Measurements from ENCODE around the gene CD4.
"Not testable (repeated sequence)": the region's sequence is repeated elsewhere in the genome, so short reads cannot be mapped to it uniquely, and the experiment has no call there.

CD4 gene

DNA sequence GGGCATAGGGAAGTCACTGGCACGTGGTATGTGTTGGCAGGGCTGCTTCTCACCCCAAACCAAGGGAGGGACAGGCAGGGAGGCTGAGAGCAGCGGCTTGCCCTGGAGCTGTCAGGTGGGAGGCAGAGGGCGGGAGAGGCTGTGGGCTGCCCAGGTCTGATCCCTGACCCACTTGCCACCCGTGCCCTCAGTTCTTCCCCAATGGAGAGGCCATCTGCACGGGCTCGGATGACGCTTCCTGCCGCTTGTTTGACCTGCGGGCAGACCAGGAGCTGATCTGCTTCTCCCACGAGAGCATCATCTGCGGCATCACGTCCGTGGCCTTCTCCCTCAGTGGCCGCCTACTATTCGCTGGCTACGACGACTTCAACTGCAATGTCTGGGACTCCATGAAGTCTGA lies 56.1 kb downstream of the CD4 start:
- DNase-seq (ENCODE audit: low read depth in 2 of 2) = no peak

DNA sequence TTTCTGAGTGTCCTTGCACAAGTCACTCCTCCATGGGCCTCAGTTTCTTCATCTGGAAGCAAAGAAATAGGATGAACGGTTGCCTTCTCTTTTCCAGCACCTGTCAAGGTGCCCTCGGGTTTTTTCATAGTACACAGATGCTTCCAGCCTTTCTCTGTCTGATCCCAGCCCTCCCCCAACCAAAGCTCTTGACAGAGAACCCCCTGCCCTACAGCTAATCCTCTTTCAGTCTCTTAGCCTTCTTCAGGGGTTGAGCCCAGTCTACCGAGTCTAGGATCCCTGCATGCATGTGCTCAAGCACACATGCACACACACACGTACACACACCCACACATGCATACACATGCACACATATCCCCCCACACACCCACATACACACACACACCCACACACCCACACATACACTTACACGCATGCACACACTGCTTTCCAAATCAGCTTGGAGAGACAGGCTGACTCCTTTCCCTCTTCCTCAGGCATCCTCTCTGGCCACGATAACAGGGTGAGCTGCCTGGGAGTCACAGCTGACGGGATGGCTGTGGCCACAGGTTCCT lies 57.1 kb downstream of the CD4 start:
- DNase-seq (ENCODE audit: low read depth in 2 of 2) = no peak

DNA sequence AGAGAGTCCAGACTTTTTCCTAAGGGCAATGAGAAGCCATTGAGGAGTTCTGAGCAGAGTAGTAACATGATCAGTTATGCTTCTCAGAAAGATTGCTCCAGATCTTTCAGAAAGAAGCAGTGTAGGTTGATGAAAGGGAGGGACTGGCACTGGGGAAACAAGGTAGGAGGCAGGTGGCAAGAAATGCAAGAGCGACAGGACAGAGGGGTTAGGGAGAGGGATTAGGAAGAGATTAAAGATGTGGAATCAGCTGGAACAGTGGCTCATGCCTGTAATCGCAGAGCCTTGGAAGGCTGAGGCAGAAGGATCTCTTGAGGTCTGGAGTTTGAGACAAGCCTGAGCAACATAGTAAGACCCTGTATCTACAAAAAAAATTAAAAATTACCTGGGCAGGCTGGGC lies 58.3 kb downstream of the CD4 start:
- no peak for DNase-seq (ENCODE audit: low read depth in 2 of 2)

DNA sequence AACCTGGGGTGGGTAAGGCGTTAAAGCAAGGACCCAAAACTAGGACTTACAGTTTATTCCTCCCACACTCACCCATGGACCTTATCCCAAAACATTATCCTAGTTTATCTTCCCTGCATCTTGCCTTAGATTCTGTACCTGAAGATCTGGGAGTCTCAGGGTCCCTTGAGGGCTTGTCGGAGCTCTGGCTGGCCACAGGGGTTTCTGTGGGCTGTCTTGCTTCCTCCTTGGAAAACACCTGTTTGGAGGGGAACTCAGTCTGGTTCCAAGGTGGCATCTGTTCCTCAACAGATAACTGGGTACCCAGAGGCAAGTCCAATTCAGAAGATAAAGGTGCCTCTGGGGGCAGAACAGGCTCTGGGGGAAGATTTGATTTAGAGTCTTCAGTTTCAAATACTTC lies 60.1 kb downstream of the CD4 start:
- no peak for DNase-seq (ENCODE audit: low read depth in 2 of 2)

DNA sequence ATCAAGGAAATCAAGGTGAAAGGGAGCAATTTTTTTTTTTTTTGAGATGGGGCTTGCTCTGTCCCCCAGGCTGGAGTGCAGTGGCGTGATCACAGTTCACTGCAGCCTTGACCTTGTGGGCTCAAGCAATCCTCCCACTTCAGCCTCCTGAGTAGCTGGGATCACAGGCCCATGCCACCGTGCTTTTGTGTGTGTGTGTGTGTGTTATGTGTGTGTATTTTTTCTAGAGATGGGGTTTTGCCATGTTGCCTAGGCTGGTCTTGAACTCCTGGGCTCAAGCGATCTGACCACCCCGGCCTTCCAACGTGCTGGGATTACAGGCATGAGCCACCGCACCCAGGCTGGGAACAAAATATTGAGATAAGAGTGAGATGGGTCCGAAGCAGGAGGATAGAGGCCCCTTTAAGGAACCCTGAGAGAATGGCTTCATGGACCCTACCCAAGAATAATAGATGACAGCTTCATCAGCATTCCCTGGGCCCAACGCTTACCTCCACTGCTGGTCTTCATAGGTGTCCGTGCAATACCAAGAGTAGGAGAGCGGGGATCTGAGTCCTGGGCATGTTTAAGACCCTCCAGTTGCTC lies 60.7 kb downstream of the CD4 start:
- no peak for DNase-seq (ENCODE audit: low read depth in 2 of 2)

DNA sequence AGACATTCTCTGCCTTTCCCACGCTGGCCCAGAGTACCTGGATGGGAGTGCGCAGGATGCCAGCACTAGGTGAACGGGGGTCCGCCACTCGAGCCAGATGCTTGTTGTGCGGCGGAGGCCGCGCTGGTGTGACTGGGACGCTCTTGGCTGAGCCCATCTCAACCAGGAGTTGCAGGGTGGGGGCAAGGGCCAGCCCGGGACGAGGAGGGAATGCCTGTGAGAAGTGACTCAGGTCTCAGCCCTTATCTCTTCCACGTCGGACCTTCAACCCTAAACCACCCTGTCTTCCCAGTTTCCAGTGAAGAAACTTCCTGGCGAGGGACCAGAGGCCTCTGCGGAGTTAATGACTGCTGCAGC lies 61.4 kb downstream of the CD4 start:
- no peak for DNase-seq (ENCODE audit: low read depth in 2 of 2)

DNA sequence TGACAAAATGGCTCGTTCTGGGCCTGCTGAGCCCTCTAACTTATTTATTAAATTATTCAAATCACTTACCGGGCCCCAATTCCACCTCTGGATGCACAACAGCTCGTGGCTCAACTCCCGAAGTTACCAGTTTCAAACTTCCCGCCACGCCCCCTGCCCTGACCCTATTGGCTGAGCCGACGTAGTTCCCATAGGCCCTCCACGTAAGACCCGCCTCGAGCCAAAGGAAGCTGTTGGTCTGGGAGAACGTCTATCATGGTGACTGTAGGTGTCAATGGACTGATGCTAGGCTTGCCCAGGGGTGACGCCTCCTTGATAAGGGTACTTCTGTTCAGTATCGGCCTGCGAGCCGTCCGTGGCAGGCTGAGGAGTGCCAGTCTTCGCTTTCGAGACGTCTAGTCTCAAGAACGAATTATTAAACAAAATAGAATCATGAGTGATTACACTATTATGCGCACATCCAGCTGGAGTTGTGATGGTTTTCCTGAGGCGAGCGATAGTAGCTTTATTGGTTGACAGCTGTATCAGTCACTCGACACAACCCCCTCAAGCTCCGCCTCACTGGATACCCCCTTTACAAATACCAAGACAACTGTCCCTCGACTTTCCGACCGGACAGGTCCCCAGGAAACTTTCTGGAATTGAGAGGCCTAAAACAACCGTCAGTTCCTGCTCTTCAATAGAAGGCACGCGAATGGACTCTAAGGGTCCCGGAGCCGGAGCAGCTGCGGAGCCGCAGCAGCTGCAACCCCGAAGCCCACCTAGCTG lies 62.0 kb downstream of the CD4 start, which contains the start of gene CDCA3:
CDCA3 (minus strand) TSS at position 134 of the 768 bp plus-strand sequence. CDS start 334 bp downstream, outside the sequence.
- peak; percentile 67 to 87 for DNase-seq (ENCODE audit: low read depth in 2 of 2)

DNA sequence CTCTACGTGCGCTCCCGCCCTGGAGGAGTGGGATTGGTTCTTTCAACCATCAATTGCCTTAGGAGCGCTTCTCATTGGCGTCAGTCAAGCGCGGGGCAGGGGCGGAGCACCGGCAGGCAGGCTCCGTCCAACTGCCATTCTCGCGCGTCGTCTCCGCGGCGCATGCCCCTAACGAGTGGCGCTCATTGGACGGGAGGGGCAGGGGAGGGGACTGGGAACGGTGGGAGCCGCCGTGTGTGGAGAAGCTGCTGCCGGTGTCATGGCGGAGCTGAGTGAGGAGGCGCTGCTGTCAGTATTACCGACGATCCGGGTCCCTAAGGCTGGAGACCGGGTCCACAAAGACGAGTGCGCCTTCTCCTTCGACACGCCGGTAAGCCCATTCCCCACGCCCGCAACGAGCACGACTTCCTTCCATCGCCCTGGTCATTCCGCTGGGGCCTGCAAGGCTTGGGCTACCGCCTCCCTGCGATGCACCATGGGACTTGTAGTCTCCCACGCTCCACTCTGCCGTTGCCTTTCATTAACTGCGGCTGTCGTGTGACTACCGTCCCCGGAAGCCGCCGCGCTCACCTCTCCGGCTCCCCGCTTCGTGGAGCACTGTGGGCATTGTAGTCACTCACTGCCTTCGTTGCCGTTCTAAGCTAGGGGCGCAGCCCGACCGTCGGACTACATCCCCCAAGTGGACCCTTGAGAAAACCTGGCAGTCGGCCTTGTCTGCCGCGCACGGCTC lies 62.8 kb downstream of the CD4 start, which contains the start of gene USP5:
USP5 (plus strand) TSS at position 230 of the 730 bp plus-strand sequence; CDS start at position 260, 30 bp downstream.
- peak; percentile 97 for DNase-seq (ENCODE audit: low read depth in 2 of 2)

DNA sequence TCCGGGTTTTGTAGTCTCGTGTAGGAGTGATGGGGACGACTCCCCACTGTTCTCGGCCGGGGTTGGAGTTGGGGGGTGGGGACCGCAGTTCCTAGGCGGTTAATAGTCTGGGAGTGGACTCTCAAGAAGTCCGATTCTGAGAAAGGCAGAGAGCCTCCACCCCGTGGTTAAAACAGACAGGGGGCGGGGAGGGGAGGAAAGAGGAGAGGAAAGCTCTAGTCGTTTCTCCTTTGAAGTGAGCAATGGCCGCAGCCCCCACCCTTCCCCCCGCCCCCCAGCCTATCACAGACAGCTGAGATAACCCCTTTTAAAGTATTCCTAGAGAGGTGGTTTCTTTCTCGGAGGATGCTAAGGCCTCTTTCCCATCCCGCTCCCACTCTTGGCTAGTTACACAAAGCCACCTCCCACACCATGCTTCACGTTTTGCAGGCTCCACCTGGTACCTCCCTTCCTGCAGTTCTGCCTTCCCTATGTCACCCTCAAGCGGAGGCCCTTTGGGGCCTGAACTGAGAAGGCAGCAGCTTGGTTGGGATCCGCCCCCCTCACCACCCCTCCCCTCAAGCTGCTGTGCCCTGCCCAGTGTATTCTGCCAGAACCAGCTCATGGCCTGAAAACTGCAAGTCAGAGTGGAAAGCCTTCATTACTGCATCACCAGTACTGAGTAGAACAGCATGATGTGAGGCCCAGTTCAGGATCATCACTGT lies 63.5 kb downstream of the CD4 start:
- DNase-seq (ENCODE audit: low read depth in 2 of 2) = peak in 1 of 2 donors; percentile 27

DNA sequence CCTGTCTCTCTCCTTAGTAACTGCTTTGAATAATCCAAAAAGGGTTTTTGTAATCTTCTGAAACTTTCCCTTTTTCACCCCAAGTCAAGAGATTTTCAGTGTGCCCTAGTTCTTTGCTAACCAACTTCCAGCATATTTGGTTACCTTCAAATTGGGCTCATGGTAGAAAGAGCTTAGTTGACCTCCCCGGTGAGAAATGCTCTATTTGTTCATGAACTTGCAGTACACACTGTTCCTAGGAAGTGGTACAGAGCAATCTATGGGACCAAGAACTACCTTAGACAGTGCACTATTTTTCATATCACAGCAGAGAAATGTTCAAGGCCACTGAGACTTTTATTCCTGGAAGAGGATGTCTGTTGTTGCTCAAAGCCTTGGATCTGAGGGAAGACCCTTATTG lies 64.3 kb downstream of the CD4 start:
- no peak for DNase-seq (ENCODE audit: low read depth in 2 of 2)

DNA sequence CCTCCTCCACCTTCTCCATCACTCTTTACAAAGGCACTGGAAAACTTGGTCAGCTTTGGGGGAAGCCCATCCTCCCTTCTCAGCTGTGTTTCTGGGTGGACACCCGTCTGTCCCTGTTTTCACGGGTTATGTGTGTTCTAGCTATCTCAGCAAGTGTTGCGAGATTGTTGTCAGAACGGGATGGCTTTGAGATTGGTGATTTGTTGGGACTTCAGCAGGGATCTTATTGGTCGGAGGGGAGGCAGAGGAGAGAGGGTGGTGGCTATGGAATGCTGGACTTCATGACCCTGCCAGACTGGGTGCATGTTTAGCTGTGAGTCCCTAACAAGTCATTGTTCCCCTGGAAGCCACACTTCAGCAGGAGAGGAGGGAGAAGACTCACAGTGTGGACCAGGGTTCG lies 64.7 kb downstream of the CD4 start:
- no peak for DNase-seq (ENCODE audit: low read depth in 2 of 2)

DNA sequence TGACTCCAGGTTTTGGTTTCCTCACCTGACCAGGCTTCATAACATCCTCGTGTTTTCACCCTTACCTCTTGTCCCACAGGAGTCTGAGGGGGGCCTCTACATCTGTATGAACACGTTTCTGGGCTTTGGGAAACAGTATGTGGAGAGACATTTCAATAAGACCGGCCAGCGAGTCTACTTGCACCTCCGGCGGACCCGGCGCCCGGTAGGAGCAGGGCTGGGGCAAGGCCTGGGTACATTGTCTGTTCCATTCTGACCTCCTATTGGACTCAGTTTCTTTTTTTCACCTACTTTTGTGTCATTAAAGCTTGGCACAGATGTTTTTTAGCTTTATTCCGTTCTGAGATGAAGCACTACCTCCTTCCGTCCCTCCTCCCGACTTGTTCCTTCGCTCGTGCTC lies 66.0 kb downstream of the CD4 start:
- DNase-seq (ENCODE audit: low read depth in 2 of 2) = no peak

DNA sequence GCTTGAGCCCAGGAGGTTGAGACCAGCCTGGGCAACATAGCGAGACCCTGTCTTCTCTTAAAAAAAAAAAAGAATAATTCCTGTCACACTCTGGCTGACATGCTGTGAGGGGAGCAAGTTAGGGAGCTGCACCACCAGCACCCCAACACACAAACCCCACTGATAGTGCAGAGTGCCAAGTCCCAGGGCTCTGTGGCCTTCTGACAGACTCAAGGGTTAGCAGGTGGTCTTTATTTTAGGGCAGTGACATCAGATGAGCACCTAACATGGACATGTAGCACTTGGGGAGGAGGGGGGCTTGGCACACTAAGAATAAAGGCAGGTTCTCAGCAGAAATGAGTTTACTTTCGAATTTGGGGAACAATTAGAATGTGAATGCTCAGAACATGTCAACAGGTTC lies 69.5 kb downstream of the CD4 start:
- DNase-seq (ENCODE audit: low read depth in 2 of 2) = no peak

DNA sequence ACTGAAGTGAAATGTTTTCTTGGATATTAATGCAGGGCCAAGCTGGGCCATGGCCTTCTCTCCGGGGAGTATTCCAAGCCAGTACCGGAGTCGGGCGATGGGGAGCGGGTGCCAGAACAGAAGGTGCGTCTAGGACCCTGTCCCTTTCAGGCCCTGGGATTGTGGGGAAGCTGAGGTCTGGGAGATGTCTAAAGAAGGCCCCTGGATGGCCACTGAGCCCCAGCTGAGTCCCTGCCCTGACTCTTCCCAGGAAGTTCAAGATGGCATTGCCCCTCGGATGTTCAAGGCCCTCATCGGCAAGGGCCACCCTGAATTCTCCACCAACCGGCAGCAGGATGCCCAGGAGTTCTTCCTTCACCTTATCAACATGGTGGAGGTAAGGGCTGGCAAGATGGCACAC lies 70.8 kb downstream of the CD4 start:
- DNase-seq (ENCODE audit: low read depth in 2 of 2) = no peak

DNA sequence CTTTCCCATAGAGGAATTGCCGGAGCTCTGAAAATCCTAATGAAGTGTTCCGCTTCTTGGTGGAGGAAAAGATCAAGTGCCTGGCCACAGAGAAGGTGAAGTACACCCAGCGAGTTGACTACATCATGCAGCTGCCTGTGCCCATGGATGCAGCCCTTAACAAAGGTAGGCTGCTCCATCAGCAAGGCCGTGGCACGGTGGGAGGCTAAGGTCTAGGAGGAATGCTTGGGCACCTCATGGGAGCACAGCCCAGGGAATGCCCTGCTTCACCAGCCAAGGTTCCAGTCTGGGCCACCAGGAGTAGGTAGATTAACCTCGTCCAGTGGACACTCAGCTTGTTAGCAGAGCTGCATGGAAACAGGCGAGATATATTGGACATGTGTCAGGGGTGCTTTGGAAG lies 71.6 kb downstream of the CD4 start:
- DNase-seq (ENCODE audit: low read depth in 2 of 2) = no peak

DNA sequence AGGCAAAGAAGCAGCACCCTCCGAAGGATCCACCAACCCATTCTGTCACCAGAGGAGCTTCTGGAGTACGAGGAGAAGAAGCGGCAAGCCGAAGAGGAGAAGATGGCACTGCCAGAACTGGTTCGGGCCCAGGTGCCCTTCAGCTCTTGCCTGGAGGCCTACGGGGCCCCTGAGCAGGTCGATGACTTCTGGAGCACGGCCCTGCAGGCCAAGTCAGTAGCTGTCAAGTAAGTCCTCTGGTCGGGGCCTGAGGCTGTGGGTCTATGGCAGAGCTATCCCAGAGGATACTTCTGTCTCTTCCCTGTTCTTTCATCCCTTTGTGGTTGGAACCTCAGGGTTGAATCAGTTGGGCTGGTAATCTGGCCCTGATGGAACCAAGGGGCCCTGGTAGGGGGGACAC lies 72.1 kb downstream of the CD4 start:
- DNase-seq (ENCODE audit: low read depth in 2 of 2) = no peak

DNA sequence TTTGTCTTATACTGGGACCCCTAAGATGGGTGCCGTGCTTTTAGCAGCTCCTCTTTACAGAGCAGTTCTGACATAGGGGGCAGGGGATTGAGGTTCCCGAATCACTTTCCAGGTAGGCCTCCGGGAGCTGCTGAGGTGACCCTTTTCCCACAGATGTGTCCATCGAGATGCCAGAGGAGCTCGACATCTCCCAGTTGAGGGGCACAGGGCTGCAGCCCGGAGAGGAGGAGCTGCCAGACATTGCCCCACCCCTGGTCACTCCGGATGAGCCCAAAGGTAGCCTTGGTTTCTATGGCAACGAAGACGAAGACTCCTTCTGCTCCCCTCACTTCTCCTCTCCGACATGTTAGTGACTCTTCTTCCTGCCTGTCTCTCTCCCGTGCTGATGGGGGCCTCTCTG lies 73.7 kb downstream of the CD4 start:
- no peak for DNase-seq (ENCODE audit: low read depth in 2 of 2)

DNA sequence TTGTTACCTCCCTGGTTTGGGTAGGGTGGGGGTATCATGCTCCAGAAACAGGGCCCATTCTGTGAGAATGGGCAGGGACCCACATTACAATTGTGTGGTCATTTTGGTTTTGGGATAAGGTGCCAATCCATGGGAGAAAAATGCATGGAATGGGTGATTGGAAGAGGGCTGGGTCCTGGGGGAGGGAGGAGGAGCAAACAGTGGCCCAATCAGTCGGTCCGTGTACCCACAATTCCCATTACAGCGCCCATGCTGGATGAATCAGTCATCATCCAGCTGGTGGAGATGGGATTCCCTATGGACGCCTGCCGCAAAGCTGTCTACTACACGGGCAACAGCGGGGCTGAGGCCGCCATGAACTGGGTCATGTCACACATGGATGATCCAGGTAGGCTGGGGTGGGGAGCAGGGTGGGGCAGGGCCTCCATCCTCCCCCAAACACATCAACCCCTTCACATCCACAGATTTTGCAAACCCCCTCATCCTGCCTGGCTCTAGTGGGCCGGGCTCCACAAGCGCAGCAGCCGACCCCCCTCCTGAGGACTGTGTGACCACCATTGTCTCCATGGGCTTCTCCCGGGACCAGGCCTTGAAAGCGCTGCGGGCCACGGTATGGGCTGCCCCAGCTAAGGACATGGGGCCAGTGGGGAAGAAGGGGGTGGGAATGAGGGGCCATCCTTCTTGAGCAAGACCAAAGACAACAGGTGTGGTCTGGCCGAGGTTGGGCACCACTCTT lies 74.4 kb downstream of the CD4 start:
- no peak for DNase-seq (ENCODE audit: low read depth in 2 of 2)

DNA sequence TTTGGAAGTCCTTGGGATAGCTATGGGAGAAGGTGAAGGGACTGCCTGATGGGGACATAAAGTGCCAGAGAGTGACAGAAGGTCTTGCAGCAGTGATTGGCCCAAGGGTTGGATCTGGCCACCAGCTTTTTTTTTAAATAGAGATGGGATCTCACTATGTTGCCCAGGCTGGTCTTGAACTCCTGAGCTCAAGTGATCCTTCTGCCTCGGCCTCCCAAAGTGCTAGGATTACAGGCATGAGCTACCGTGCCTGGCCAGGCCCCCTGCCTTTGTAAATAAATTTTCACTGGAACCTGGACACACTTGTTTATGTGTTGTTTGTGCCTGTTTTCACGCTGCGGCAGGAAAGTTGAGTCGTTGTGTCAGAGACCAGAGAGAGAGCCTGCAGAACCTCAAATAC lies 76.0 kb downstream of the CD4 start:
- not testable (repeated sequence) for DNase-seq (ENCODE audit: low read depth in 2 of 2)

DNA sequence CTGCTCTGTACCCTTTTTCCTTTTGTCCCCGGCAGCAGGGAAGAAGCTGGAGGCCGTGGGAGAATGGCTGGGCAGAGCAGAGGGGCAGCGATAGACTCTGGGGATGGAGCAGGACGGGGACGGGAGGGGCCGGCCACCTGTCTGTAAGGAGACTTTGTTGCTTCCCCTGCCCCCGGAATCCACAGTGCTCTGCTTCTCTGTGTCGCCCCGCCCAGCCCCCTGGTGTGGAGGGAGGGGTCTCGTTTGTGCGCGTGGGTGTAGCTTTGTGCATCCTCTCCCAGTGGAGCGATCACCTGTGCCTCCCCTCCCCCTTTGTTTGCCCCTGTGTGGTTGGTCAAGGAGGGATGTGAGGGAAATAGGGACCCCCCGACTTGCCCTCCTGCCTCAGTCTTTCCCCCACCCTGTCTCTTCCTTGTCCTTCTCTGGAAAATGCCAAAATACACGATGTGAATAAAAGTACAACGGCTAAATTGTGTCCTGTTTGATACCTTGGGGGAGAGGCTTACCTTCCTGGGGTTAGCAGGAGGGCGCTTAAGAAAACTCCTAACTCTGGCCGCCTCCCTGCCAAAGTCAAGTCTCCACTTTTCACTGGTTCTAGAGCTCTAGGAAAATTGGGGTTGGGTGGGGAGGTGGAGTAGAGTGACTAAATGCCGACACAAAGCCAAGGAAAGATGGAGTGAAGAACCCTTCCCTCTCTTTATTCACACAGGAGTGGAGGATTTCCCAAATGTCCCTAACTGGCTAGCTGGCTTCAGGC lies 77.0 kb downstream of the CD4 start:
- no peak for DNase-seq (ENCODE audit: low read depth in 2 of 2)
